Measurements from ENCODE around the gene SMYD3.

The SMYD3 gene

GRCh38 chr1:245760301-245760700 is 746.8 kb downstream of the SMYD3 start (continued):
- TF ChIP-seq ZNF148 (tag by site-specific recombination; IDR thresholded peaks at IDR 0.05; ENCODE audit: borderline replicate concordance), result no peak

GRCh38 chr1:245754463-245754961 is 752.6 kb downstream of the SMYD3 start:
- TF ChIP-seq PATZ1 (tag by site-specific recombination; IDR thresholded peaks at IDR 0.05) (no peak), EGR2 (tag by site-specific recombination; IDR thresholded peaks at IDR 0.05; ENCODE audit: low read depth) (no peak), ZNF514 (tag by site-specific recombination; IDR thresholded peaks at IDR 0.05) (no peak), ZNF292 (tag by site-specific recombination; IDR thresholded peaks at IDR 0.05; ENCODE audit: borderline replicate concordance, low read depth) (no peak), ZSCAN18 (tag by site-specific recombination; IDR thresholded peaks at IDR 0.05) (no peak), INSM2 (tag by site-specific recombination; IDR thresholded peaks at IDR 0.05) (no peak), ZNF335 (tag by site-specific recombination; conservative IDR thresholded peaks at IDR 0.05) (no peak), ZBTB1 (tag by site-specific recombination; IDR thresholded peaks at IDR 0.05) (no peak), ZNF404 (tag by site-specific recombination; IDR thresholded peaks at IDR 0.05) (no peak), BCL11A (tag by site-specific recombination; IDR thresholded peaks at IDR 0.05; ENCODE audit: low read depth) (no peak), ZNF416 (tag by site-specific recombination; IDR thresholded peaks at IDR 0.05) (no peak), ZNF223 (tag by site-specific recombination; IDR thresholded peaks at IDR 0.05) (no peak), ZBTB21 (tag by site-specific recombination; IDR thresholded peaks at IDR 0.05) (no peak), ZNF157 (tag by site-specific recombination; IDR thresholded peaks at IDR 0.05) (no peak)
- no peaks in the 10 kb centered on the region for H3K9me3 ChIP-seq (ENCODE audit: control insufficient read depth, insufficient read depth, low read depth, low read length)
- CTCF ChIA-PET, result no interaction called here
- no peak overlapping the region for H3K4me3 ChIP-seq (ENCODE audit: low read depth, low read length)
- H3K36me3 ChIP-seq (ENCODE audit: control insufficient read depth in 2 of 2, insufficient read depth in 1 of 2, low read length in 2 of 2), result no peaks in the 10 kb centered on the region
- H3K27ac ChIP-seq (ENCODE audit: extremely low read depth, low read depth, low read length), result no peak overlapping the region
- H3K4me1 ChIP-seq (ENCODE audit: control insufficient read depth, insufficient read depth, low read length), result no peaks in the 10 kb centered on the region
- POLR2A ChIA-PET, result no interaction called here

- no peak overlapping the region for H3K4me3 ChIP-seq (ENCODE audit: low read depth, low read length)
- H3K36me3 ChIP-seq (ENCODE audit: control insufficient read depth in 2 of 2, insufficient read depth in 1 of 2, low read length in 2 of 2), result no peaks in the 10 kb centered on the region
- POLR2A ChIA-PET, result no interaction called here
- CTCF ChIA-PET, result no interaction called here
- TF ChIP-seq ZNF121 (tag by site-specific recombination; IDR thresholded peaks at IDR 0.05), result no peak
- TF ChIP-seq ZNF501 (tag by site-specific recombination; IDR thresholded peaks at IDR 0.05), result no peak
- TF ChIP-seq ZNF530 (tag by site-specific recombination; IDR thresholded peaks at IDR 0.05; ENCODE audit: low read depth), result no peak
- TF ChIP-seq ZNF416 (tag by site-specific recombination; IDR thresholded peaks at IDR 0.05), result no peak
- TF ChIP-seq ZEB2 (tag by site-specific recombination; IDR thresholded peaks at IDR 0.05), result no peak
- no peak for TF ChIP-seq ZFHX2 (tag by site-specific recombination; conservative IDR thresholded peaks at IDR 0.05)
- no peak for TF ChIP-seq HOXA7 (CRISPR knock-in tag; IDR thresholded peaks at IDR 0.05; ENCODE audit: borderline replicate concordance)
- no peak for TF ChIP-seq ZNF292 (tag by site-specific recombination; IDR thresholded peaks at IDR 0.05; ENCODE audit: borderline replicate concordance, low read depth)
- no peak for TF ChIP-seq ZNF777 (tag by site-specific recombination; IDR thresholded peaks at IDR 0.05; ENCODE audit: borderline replicate concordance)
- no peaks in the 10 kb centered on the region for H3K9me3 ChIP-seq (ENCODE audit: control insufficient read depth, insufficient read depth, low read depth, low read length)
- no peak overlapping the region for H3K27ac ChIP-seq (ENCODE audit: extremely low read depth, low read depth, low read length)
- no peaks in the 10 kb centered on the region for H3K4me1 ChIP-seq (ENCODE audit: control insufficient read depth, insufficient read depth, low read length)
These were observed 753.3 kb downstream of the SMYD3 start for GRCh38 chr1:245753807-245754206.
